ENCODE results near the gene NR3C1. TPM values are rescaled to one million over a fixed set of nuclear protein-coding genes. Genes with fewer than 3 reads are reported as not detected.

NR3C1 gene
- total and polyA plus RNA-seq, 4 donors = 27.5 to 79.7 (median 58.0) TPM

Small RNA genes lying within 50 kb of the gene (small RNA-seq; reads per million reads assigned to genes)
- gene AC091925.2 (ENCODE audit: low replicate concordance) = not detected
